ENCODE results near the gene TMEM240.
"Not testable (repeated sequence)": the region's sequence is repeated elsewhere in the genome, so short reads cannot be mapped to it uniquely, and the experiment has no call there.

- TF ChIP-seq CTCF, POLR2A (IDR thresholded peaks at IDR 0.05): not testable (repeated sequence)
Observed at GRCh38 chr1:1494311-1494710, 46.1 kb downstream of the TMEM240 start.
